HG03520 (cell line): ENCODE data around the gene CCDC188.

Source experiments
- ATAC-seq: cut with Tn5 transposase; IDR thresholded peaks from one replicate; pipeline ENCODE4 v1.9.1; 2021; ENCODE audit warnings: mild to moderate bottlenecking, moderate library complexity; ENCODE audit not compliant: unreplicated experiment

CCDC188 gene

DNA sequence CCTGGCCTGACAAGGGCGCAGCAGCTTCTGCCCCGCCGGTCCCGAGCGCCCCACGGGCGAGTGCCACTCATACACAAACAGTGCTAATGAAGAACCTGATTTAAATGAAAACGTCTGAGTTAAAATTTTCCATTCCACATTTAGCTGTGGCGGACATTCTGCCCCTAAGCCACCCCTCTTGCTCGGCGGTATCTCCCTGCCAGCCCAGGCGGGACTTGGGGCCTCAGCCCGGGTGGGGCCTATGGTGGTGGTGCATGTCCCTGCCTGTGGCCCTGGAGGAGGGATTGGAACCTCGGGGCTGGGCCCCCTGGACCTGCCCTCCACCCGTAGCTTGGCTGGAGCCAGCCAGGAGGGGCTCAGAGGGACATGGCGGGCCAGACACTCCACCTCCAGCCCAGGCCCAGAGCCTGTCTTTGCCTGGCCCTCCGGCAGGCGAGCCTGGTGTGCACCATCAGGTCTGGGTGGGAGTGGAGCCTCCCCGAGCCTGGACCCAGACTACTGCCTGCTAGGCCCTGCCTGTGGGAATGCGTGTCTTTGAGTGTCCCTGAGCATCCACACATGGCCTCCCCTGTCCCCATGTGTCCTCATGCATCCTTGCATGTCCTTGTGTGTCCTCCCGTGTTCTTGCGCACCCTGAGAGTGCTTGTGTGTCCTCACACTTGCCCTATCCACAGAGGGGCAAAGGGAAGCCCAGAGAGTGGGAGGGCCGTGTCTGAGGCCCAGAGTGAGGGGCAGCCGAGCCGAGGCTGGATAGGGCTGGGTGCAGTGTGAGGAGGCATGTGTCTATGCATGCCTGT, 14.9 kb downstream of the CCDC188 start:
- ATAC-seq, result no peak

DNA sequence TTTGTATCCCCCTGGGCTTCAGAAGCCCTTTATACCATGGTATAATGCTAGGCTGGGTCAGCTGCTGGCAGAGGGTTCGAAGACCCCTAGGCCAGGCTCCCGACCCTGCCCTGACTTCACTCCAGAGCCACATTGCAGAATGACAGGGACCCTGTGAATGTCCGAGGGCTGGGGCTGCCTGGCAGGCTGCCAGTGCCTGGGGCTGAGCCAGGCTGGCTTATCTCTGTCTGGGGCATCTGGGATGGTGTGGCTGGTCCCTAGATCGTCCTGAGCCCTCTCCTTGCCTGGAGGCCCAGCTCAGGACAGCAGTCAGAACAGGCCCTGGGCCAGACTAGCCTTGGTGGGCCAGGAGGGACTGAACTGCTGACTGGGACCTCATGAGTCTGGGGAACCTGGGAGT, 15.6 kb downstream of the CCDC188 start:
- ATAC-seq, result no peak

DNA sequence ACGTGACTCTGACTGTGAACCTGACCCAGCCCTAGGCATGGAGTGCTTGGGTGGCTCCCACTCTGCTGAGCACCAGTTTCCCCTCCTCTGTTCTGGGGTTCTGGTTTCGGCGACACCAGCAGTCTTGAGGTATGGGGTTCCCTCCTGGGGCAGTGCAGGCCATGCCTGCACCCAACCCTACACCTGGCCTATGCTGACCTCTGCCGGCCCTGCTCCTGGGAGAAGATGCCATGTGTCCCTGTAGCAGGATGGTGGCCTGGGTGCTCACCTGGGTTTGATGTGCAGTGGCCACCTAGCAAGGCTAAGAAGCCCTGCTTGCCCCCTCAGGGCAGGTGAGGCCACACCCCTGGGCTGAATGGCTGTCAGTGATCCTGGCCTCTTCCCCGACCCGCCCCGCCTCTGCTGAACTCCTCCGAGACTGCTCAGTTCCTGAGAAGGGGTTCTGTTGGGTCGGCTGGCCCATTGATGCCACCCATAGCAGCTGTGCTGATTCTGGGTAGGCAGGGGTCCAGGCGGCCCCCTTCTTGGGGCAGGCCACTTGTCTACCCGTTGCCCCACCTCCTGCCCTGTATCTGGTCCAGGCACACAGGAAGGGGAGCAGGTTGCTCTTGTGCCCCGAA, 16.8 kb downstream of the CCDC188 start:
- no peak for ATAC-seq

DNA sequence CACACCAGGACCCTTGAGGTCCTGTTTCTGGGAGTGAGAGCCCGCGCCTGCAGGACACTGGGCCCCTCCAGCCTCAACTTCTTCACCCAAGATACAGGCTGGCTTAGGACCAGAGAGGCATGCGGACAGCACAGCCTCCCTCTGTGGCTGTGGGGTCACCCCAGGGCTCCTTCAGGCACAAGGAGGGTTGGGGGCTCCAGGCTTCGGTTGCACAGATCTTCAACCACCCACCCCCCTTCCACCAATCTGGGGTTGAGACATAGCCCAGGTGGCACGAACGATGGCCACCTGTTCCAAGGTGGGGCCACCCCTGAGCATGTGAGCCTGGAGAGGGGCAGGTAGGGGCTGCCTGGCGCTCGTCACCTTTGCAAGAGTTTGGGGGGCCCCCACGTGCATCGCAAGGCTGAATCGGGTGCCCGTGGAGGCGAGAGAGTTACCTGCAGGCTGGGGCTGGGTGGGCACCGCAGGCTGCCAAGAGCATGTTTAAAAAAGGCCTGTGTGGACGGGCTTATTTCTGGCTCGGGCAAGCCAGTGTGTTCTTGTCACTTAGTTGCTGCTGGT, 18.1 kb downstream of the CCDC188 start:
- ATAC-seq, result no peak

DNA sequence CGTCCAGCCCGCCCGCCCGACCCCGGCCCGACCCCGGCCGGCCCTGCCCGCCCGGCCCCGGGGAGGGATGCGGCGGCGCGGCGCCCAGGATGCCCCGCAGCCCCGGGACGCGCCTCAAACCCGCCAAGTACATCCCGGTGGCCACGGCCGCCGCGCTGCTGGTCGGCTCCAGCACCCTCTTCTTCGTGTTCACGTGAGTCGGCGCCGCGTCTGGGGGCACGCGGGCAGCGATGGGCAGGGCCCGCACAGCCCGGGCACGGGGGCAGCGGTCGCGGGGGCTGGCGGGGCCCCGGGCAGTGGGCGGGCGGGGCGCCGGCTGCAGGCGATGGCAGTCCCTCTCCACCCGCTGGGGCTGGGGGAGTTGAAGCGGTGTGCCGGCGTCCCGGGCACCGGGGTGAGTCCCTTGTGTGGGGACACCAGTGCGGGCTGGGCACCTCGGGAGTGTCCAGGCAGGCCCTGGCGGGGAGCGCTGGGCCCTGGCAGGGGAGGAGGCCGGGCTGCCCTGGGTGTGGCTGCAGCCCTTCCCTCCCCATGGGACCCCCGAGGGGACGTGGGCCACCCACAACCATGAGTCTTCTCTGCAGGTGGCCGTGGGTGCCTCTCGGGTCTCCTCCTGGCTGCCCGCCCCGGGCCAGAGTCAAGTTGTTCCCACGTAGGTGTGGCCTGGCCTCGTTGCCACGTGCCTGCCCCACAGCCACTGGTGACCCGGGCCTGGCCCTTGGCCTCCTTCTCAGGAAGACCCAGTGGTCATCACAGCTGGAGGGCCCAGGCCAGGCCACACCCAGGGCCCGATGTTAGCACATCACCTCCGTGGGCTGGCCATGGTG, 18.8 kb downstream of the CCDC188 start:
- ATAC-seq, result no peak

DNA sequence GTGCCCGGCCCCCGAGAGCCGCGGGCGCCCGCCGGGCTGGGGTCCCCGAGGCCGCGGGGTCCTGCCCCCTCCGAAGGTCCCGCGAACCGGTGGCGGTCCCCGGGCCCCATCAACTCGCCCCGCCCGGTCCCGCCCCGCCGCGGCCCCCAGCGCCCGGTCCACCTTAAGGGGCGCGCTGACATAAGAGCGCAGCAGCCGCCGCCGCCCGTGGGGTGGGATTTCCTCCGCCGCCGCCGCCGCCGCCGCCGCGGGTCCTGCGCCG, 19.3 kb downstream of the CCDC188 start, which contains the start of gene ZDHHC8:
TSS of gene ZDHHC8 (plus strand) at position 208 of the 262 bp plus-strand sequence. CDS start 144 bp downstream, outside the sequence.
- no peak for ATAC-seq

DNA sequence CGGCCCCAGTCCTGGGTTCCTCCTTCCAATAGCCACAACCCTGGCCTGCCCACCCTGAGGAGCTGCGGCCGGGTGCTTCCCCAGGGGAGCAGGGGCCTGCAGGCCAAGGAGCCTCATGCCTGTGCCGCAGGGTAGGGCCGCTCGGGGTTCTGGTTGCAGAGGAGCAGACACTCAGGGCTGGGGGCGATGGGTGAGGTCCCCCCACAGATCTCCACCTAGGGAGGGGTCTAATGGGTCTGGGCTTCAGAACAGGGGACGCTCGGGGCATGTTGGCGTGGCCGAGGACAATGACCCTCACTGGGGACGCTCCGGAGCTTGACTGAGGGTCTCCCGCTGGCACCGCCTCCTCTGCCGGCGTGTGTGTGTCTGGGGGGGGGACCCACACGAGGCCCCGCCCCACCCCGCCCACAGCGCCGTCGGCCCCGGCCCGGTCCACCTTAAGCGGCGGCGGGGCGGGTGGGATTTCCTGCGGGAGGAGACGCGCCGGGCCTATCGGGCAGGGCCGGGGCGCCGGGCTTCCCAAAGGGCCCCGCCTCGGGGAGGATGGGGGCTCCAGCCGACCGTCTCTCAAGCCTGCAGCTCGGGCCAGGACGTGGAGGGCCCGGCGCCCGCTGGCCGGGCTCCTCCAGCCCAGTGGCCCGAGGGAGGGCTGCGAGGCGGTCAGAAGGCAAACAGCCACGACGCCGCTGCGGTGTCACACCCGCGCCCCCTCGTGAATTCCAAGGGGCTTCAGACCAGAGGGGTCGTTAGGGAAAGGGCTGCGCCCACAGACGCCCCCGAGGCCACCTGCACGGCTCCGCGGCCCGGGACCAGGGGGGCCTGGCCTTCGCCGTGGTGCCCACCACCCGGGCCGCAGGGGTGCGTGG, 19.9 kb downstream of the CCDC188 start:
- peak; percentile 44 for ATAC-seq

DNA sequence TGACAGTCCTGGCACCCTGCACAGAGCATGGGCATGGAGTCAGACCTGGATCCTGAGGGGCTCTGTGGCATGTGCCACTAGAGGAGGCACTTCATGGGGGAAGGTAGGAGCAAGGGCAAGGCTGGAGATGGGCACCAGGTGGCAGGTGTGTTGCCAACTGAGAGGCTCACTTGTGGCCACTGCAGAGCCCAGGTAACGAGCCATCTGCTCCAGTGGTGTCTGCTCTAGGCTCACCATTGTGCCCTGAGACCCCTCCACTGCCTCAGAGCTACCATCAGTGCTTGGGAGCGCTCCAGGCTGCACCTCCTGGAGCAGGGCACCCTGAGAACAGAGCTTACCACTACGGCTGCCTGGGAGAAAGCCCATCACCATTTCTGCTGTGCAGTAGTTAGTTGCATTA, 20.5 kb downstream of the CCDC188 start:
- ATAC-seq, result no peak

DNA sequence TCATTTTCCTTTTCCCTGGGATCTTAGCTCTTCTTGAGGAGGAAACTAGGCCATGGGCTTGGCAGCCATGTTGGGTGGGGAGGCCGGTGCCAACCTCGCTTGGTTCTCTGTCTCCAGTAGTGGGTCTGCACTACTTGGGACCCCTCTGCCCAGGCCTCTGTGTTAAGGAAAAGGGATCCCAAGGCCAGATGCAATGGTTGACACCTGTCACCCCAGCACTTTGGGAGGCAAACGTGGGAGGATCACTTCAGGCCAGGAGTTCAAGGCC, 21.2 kb downstream of the CCDC188 start:
- no peak for ATAC-seq

DNA sequence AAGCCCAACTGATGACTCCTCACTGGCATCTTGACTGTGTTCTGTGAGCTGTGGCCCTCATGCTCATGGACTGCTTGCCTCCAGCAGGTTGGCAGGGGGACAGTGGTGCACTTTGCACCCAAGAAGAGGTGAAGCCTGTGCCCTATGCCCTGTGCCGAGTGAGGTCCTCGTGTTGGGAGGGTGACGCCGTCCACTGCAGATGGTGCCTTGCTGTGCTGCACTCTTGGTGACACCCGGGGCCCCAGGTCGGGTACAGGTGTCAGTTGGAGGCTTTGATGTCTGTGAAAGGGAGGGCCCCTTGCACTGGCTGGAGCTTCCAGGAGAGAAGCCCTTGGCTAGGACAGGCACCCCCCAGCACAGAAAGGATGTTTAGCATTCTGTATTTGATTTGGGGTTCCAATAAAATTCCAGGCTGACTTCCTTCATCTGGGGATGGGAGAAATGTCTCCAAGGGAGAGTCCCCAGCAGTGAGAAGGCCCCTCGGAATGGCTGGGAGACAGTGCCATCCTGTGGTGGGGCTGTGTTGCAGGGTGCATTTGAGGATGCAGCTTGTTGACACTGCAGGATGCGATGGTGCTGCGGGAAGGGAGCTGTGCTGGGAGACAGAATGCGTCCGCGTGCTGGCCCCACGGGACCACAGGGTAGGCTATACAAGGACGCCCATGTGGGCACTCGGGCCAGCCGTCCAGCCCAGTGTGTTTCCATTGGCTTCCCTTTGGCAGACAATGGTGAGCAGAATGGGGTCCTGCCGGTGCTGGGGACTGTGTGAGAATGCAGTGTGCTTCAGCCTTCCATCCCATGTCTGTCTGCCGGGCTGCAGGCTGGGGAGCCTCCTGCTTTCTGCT, 21.7 kb downstream of the CCDC188 start:
- no peak for ATAC-seq

DNA sequence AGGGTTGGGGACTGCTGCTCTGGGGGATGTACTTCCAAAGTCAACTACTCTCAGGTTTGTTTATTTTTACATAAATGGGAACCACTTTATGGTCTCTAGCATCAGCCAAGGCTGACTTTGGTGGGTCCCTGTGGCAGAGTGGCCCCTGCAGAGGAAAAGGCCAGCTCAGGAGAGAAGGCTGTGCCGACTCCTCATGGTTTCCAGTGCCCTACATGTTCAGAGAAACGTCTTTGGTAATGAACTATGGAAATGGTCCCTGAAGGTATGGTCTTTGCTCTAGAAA, 22.3 kb downstream of the CCDC188 start:
- no peak for ATAC-seq

DNA sequence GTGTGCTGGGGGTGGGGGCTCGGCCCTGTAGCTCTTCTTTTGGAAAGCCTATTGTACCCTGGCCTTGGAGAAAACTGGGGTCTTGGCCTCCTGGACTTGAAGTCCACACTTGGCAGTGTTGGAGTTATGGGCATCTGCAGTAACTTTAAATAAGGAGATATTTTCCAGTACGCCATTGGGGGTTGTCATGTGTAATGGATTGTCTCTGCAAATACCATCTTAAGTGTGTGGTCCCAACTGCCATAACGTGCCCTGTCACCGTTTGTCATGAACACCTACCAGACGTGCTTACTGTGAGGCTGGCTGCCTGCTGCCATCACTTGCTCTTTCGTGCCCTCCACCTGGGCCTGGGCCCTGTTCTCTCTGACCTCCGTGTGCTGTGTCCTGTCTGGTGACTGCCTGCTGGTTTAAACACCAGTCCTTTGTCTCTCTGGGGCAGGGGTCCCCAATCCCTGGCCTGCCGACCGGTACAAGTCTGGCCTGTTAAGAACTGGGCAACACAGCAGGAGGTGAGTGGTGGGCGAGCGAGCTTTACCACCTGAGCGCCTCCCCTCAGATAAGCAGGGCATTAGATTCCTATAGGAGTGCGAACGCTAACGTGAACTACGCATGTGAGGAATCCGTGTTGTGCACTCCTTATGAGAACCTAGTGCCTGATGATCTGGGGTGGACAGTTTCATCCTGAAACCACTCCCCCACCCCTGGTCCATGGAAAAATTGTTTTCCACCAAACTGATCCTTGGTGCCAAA, 22.8 kb downstream of the CCDC188 start:
- ATAC-seq, result no peak

DNA sequence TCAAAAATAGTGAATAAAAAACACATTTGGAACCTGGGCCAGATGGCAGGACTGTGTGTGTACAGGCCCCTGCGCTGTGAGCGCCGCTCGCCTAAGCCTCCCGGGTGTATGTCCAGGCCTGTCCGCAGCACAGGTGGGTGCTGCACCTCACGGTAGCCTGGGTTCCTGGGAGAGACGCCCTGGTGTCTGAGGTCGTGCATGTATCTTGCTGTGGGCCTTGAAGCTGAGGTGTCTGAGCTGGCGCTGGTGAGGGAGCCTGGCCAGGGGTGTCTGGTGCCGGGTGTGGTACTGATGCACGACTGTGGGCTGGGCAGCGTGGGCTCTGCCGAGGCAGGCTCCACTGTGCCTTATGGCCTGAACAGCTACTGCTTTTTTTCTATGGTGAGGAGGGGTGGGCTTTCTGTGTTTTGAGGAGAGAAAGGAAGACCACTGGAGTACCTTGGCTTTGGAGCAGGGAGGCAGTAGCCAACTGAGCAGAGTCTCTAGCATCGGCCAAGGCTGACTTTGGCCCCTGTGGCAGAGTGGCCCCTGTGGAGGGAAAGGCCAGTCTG, 23.5 kb downstream of the CCDC188 start:
- ATAC-seq, result no peak

DNA sequence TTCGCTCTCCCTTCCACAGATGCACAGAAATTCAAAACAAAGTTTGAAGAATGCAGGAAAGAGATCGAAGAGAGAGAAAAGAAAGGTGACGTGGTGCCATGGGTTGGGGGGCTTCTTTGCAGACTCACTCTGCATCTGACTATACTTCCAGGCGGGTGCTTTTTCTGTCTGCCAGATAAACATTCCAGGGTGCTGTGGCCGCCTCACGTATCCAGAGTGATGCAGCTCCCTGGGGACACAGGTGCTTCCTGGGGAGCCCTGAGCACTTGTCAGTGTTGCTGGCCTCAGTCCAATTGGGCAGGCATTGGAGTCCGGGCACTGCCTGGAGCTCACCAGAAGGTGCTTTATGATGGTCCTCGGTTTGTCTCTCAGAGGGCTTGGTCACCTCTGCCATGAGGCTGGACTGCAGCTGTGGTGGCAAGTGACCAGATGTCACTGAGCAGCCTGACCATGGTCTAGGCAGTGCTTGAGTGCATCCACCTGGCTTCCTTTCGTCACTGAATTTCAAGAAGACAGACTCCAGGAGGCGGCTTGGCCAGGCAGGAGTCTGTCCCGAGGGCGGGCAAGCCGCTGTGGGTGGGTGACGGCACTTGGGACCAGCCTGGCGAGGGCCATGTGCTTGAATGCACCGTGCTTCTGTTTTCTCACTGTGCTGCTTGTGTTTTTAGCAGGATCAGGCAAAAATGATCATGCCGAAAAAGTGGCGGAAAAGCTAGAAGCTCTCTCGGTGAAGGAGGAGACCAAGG, 24.4 kb downstream of the CCDC188 start:
- no peak for ATAC-seq

DNA sequence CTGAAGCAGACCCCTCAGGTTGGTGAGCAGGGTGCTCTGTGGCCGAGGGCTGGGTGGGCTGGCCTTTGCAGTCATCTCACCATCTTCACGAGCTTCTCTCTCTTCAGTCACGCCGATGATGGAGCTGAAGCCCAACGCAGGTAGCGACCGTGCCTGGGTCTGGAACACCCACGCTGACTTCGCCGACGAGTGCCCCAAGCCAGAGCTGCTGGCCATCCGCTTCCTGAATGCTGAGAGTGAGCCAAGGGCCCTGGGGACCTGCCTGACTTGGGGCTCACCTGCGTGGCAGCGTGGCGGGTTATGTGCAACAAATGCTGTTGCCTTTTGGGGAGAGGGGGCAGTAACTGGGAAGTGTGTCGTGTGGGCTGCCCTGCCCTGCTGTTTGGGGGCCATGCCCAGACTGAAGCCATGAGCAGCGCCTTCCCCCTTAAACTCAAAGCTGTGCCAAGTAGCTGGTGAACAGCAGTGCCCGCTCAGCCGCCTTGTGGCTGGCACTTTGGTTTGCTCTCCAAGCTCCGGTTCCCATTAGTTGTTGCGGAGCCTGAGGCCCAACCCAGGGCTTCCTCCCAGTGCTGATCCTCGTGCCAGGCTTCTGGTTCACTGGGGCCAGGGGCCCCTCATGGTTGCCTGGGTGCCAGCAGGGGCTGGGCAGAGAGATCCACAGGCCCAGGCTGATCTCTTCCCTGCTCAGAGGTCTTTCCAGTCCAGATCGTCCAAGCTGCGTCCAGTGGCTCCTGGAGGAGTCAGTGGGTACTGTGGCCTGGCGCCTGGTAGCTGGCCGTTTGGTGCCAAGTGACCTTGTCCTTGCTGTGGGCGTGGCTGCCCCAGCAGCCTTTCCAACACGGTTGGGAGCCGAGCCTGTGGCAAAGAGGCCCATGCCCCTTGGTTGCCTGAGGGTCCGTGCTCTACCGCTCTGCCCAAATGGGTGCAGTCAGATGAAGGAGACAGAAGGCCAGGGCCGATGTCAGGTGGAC, 25.4 kb downstream of the CCDC188 start:
- no peak for ATAC-seq

DNA sequence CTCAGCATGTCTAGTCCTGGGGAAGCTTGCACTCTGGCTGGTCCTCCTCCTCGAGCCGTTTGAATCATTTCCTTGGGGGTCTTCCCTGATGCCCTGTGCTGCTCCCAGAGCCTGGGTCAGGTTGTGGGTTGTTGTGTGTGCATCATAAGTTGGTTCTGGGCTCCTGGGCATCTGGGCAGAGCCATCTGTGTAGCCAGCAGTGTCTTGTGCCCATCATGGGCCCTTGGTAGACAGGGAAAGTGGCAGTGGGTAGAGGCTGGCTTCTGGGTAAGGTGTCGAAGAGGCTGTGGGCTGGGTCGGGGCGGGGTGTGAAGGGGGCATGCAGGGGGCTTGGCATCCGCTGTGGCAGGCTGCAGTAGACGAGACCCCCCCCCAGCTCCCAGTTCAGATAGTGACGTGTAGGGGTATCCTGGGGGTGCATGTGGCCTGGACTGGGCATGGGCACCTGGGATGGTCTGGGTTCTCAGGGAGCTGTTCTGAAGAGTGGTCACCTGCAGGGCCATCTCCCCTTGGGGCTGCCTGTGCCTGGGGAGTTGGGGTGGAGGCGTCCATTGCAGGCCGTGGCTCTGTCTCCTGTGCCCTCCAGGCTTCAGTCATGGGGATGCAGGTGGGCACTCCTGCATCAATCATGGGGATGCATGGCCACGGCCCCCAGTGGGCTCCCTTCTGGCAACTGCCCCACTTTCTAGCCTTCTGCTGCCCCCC, 26.6 kb downstream of the CCDC188 start:
- no peak for ATAC-seq
